Endothelial cell of umbilical vein (primary cell): ENCODE measurements around the gene KRTAP5-1. TPM values are rescaled to one million over a fixed set of nuclear protein-coding genes. Genes with fewer than 3 reads are reported as not detected.

Source experiments
- BruUV-seq: library from RNA; stranded (reverse); fragments of 400-500 nt; replicated peaks from 2 replicates; lab custom pipeline; 2021; lab: Mats Ljungman, UMichigan
- CTCF ChIA-PET: fragments of 300-600, 350-600 bp; sonication (Branson Sonifier 250); formaldehyde crosslinking; loops from one replicate; lab custom pipeline; 2021; ENCODE audit warnings: antibody characterized with exemption, inconsistent platforms; lab: Charles Lee
- POLR2A ChIA-PET: fragments of 300-600, 350-600 bp; sonication (Branson Sonifier 250); formaldehyde crosslinking; loops from one replicate; lab custom pipeline; 2021; ENCODE audit warnings: antibody characterized with exemption, inconsistent platforms; lab: Charles Lee
- DNase-seq: peaks from one replicate; pipeline ENCODE4 v3.0.0-alpha.2; 2011; ENCODE audit warnings: low read depth, low spot score
- FAIRE-seq: peaks from 2 replicates; lab custom pipeline; 2011; peaks lifted over from hg19 to GRCh38; lab: Jason Lieb, UNC
- H2AFZ ChIP-seq: 2 replicates; pipeline ENCODE4 v1.6.0; 2012; ENCODE audit warnings: low read depth, low read length, control low read depth, inconsistent platforms
- H3K27ac ChIP-seq: 2 replicates; pipeline ENCODE4 v1.5.1; 2011; ENCODE audit warnings: low read depth, mild to moderate bottlenecking, control low read depth, low read length, moderate library complexity; ENCODE audit not compliant: insufficient read depth
- H3K27me3 ChIP-seq, 2 experiments: 2 replicates each; pipeline versions ENCODE4 v1.6.0 to v1.6.1; 2011; ENCODE audit warnings: low read length in 2 of 2, mixed read lengths in 1 of 2; ENCODE audit not compliant: control insufficient read depth in 2 of 2, insufficient read depth in 2 of 2
- H3K36me3 ChIP-seq, 2 experiments: 2 replicates in 1 of 2; 3 replicates in 1 of 2; pipeline ENCODE4 v1.5.1; 2011; ENCODE audit warnings: low read length in 2 of 2, mild to moderate bottlenecking in 1 of 2, moderate library complexity in 1 of 2; ENCODE audit not compliant: control insufficient read depth in 2 of 2, insufficient read depth in 2 of 2; ENCODE audit errors: extremely low read depth in 1 of 2
- H3K4me1 ChIP-seq: 3 replicates; pipeline ENCODE4 v1.5.1; 2011; ENCODE audit warnings: mild to moderate bottlenecking, low read length; ENCODE audit not compliant: control insufficient read depth, insufficient read depth; ENCODE audit errors: extremely low read depth
- H3K4me2 ChIP-seq: 2 replicates; pipeline ENCODE4 v1.6.1; 2011; ENCODE audit warnings: low read length, control low read depth, mixed read lengths; ENCODE audit not compliant: insufficient read depth
- H3K4me3 ChIP-seq, 3 experiments: fragments of 200-600 bp in 1 of 3; sonication (generic), shearing (Covaris generic) in 1 of 3; replicated peaks in 1 of 3; 2 replicates each; pipeline ENCODE4 v1.5.1; 2011 to 2016; ENCODE audit warnings: control low read depth in 3 of 3, low read length in 3 of 3, mild to moderate bottlenecking in 2 of 3, inconsistent platforms in 1 of 3, low read depth in 1 of 3, moderate library complexity in 1 of 3; ENCODE audit not compliant: insufficient read depth in 1 of 3
- H3K79me2 ChIP-seq: 2 replicates; pipeline ENCODE4 v1.6.0; 2012; ENCODE audit warnings: low read length, inconsistent platforms; ENCODE audit not compliant: control insufficient read depth, insufficient read depth
- H3K9ac ChIP-seq: replicated peaks from 2 replicates; pipeline ENCODE3; 2011; ENCODE audit warnings: low read length, control low read depth; ENCODE audit not compliant: insufficient read depth; ENCODE audit errors: extremely low read depth
- H3K9me1 ChIP-seq: replicated peaks from 3 replicates; pipeline ENCODE4 v1.6.0; 2011; ENCODE audit warnings: mild to moderate bottlenecking, low read length; ENCODE audit not compliant: control insufficient read depth, insufficient read depth; ENCODE audit errors: extremely low read depth
- H3K9me3 ChIP-seq: replicated peaks from 2 replicates; pipeline ENCODE4 v1.5.1; 2012; ENCODE audit warnings: low read length, inconsistent platforms; ENCODE audit not compliant: control insufficient read depth, insufficient read depth
- H4K20me1 ChIP-seq: replicated peaks from 2 replicates; pipeline ENCODE3; 2011; ENCODE audit warnings: mild to moderate bottlenecking, low read length; ENCODE audit not compliant: control insufficient read depth, insufficient read depth; ENCODE audit errors: extremely low read depth
- EZH2 ChIP-seq: IDR thresholded peaks from 2 replicates; pipeline ENCODE4 v1.6.1; 2012; ENCODE audit warnings: borderline replicate concordance, low read depth, mild to moderate bottlenecking, moderate library complexity, low read length, inconsistent platforms; ENCODE audit not compliant: severe bottlenecking
- FOS ChIP-seq: IDR thresholded peaks from 2 replicates; pipeline ENCODE4 v1.6.1; 2011; ENCODE audit warnings: mild to moderate bottlenecking, low read length, moderate library complexity, borderline replicate concordance; ENCODE audit not compliant: insufficient read depth
- GATA2 ChIP-seq: IDR thresholded peaks from 2 replicates; pipeline ENCODE4 v1.7.0; 2011; ENCODE audit warnings: low read depth, mild to moderate bottlenecking, moderate library complexity, mixed read lengths, low read length; ENCODE audit not compliant: insufficient read length, insufficient read depth
- JUN ChIP-seq: IDR thresholded peaks from 2 replicates; pipeline ENCODE4 v1.6.1; 2011; ENCODE audit warnings: borderline replicate concordance, low read depth; ENCODE audit not compliant: insufficient read length, insufficient read depth
- MYC ChIP-seq: IDR thresholded peaks from one replicate; pipeline ENCODE4 v1.6.1; 2011; ENCODE audit warnings: mild to moderate bottlenecking, low read depth, low read length
- POLR2A ChIP-seq: IDR thresholded peaks from 2 replicates; pipeline ENCODE4 v1.6.1; 2012; ENCODE audit warnings: low read depth, mild to moderate bottlenecking, control low read depth, low read length
- dilution Hi-C: fragments of 300-500 bp; cut with MboI; formaldehyde crosslinking; loops from one replicate; pipeline ENCODE4 v1.15.0; 2019; ENCODE audit warnings: low sequenced_read_pairs; ENCODE audit not compliant: extremely low pct_ligation_motif_present
- intact Hi-C: fragments of 100-400 bp; cut with micrococcal nuclease; formaldehyde crosslinking; loops from one replicate; pipeline ENCODE4 v1.10.0; 2022
- polyA plus RNA-seq, 4 experiments: library from polyadenylated mRNA; depleted of rRNA in 3 of 4; stranded (reverse) in 3 of 4; unstranded in 1 of 4; fragments of >200 nt; gene quantifications; 2 replicates each; pipeline versions ENCODE4 v1.2.1 to v1.2.3, GENCODE V29; 2011 to 2012; ENCODE audit warnings: missing spikeins in 1 of 4
- total RNA-seq: library from RNA; stranded (reverse); gene quantifications from 2 replicates; pipeline ENCODE4 v1.2.3, GENCODE V29; 2021
- TF ChIP-seq, protein P1 (sequence below): IDR thresholded peaks from 2 replicates; pipeline ENCODE4 v1.6.1; 2011; ENCODE audit not compliant: insufficient read depth, insufficient read length
- TF ChIP-seq, protein P2 (sequence below), 2 donors: IDR thresholded peaks; 1 replicate in 1 of 2; 2 replicates in 1 of 2; pipeline ENCODE4 v1.5.1; 2011; ENCODE audit warnings: low read length in 2 of 2, mild to moderate bottlenecking in 2 of 2, moderate library complexity in 2 of 2, control low read depth in 1 of 2, inconsistent platforms in 1 of 2, low read depth in 1 of 2; ENCODE audit not compliant: insufficient read depth in 1 of 2; ENCODE audit errors: extremely low read depth in 1 of 2

The KRTAP5-1 gene
- total and polyA plus RNA-seq, 2 donors (not counting 3 experiments of a cell fraction or from before 2014, with no cell fraction given), result not detected

- H3K27ac ChIP-seq, result no peak overlapping the region
- H3K4me3 ChIP-seq, result no peak overlapping the region
- FAIRE-seq (no peak), DNase-seq (no peak)
- intact Hi-C loops (no loop called here), dilution Hi-C loops (no loop called here)
- H3K4me1 ChIP-seq, result no peaks in the 10 kb centered on the region
- H3K9ac ChIP-seq, result no peak overlapping the region
- peaks cover 0 to 3% of the 10 kb centered on the region in 2 experiments for H3K36me3 ChIP-seq
- ChIA-PET CTCF (interaction anchor here (0.8 to 3.9 kb wide), 4 partner anchors 13 to 35 kb away, joined by 3 to 32 read pairs (median 10); no protein-coding TSS in a partner anchor), POLR2A (no interaction called here)
- H3K27me3 ChIP-seq, result no peaks in the 10 kb centered on the region
- H3K4me2 ChIP-seq, result no peak overlapping the region
- H3K9me3 ChIP-seq, result no peaks in the 10 kb centered on the region
- no TSS peak for BruUV-seq
- H4K20me1 ChIP-seq, result no peaks in the 10 kb centered on the region
- H3K9me1 ChIP-seq, result no peaks in the 10 kb centered on the region
- TF ChIP-seq GATA2 (no peak), JUN (no peak), POLR2A (no peak), EZH2 (no peak), MYC (no peak), FOS (no peak)
- TF ChIP-seq, protein P1, sequence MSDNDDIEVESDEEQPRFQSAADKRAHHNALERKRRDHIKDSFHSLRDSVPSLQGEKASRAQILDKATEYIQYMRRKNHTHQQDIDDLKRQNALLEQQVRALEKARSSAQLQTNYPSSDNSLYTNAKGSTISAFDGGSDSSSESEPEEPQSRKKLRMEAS, result no peak
- TF ChIP-seq, protein P2, sequence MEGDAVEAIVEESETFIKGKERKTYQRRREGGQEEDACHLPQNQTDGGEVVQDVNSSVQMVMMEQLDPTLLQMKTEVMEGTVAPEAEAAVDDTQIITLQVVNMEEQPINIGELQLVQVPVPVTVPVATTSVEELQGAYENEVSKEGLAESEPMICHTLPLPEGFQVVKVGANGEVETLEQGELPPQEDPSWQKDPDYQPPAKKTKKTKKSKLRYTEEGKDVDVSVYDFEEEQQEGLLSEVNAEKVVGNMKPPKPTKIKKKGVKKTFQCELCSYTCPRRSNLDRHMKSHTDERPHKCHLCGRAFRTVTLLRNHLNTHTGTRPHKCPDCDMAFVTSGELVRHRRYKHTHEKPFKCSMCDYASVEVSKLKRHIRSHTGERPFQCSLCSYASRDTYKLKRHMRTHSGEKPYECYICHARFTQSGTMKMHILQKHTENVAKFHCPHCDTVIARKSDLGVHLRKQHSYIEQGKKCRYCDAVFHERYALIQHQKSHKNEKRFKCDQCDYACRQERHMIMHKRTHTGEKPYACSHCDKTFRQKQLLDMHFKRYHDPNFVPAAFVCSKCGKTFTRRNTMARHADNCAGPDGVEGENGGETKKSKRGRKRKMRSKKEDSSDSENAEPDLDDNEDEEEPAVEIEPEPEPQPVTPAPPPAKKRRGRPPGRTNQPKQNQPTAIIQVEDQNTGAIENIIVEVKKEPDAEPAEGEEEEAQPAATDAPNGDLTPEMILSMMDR (IDR thresholded peaks at IDR 0.05; ENCODE audit: extremely low read depth in 1 of 2, insufficient read depth in 1 of 2, low read depth in 1 of 2, low read length in 2 of 2), result no peak
- H3K79me2 ChIP-seq, result no peaks in the 10 kb centered on the region
- H2AFZ ChIP-seq, result no peak overlapping the region
Measured at GRCh38 chr11:1560002-1560648, 25.0 kb downstream of the KRTAP5-1 start.
